ENCODE results near the gene SORCS2. TPM values are rescaled to one million over a fixed set of nuclear protein-coding genes. Genes with fewer than 3 reads are reported as not detected.

SORCS2 gene
- total RNA-seq, 1 donor from 2014 or later: 5.2 TPM

- Histone ChIP-seq H3K9me3 (ENCODE audit: low read depth) (no peaks in the 10 kb centered on the region), H3K27ac (no peak overlapping the region), H3F3A (ENCODE audit: low read depth) (peaks cover 13% of the 10 kb centered on the region), H3K36me3 (no peaks in the 10 kb centered on the region), H3K4me2 (no peak overlapping the region), H2AFZ (replicated peaks) (no peak overlapping the region), H3K79me2 (ENCODE audit: low read depth) (no peaks in the 10 kb centered on the region), H3K9ac (no peak overlapping the region), H3K4me1 (peaks cover 43% of the 10 kb centered on the region), H3K27me3 (no peaks in the 10 kb centered on the region), H4K20me1 (ENCODE audit: low read depth) (peaks cover 10% of the 10 kb centered on the region), H3K4me3 (no peak overlapping the region)
- TF ChIP-seq EZH2phosphoT487 (IDR thresholded peaks at IDR 0.05) (no peak), EZH2 (IDR thresholded peaks at IDR 0.05) (no peak), CTCF (IDR thresholded peaks at IDR 0.05) (no peak)
- Mint-ChIP-seq H3K27ac (no peak overlapping the region), H3K36me3 (no peaks in the 10 kb centered on the region), H3K9me3 (no peaks in the 10 kb centered on the region), H3K4me1 (peaks cover 53% of the 10 kb centered on the region), H3K27me3 (ENCODE audit: insufficient read depth, low read depth) (peaks cover 20% of the 10 kb centered on the region), H3K4me3 (no peak overlapping the region)
- no peak for DNase-seq (ENCODE audit: low spot score)
These were observed 337.7 kb downstream of the SORCS2 start for GRCh38 chr4:7530082-7530481.

GRCh38 chr4:7530932-7531639 is 338.7 kb downstream of the SORCS2 start:
- no peaks in the 10 kb centered on the region for H3K9me3 Mint-ChIP-seq
- no peak for TF ChIP-seq EZH2 (IDR thresholded peaks at IDR 0.05)
- TF ChIP-seq EZH2phosphoT487 (IDR thresholded peaks at IDR 0.05): no peak
- no peak for TF ChIP-seq CTCF (IDR thresholded peaks at IDR 0.05)
- H3K4me1 ChIP-seq: peaks cover 43% of the 10 kb centered on the region
- no peaks in the 10 kb centered on the region for H3K9me3 ChIP-seq (ENCODE audit: low read depth)
- H3K79me2 ChIP-seq (ENCODE audit: low read depth): no peaks in the 10 kb centered on the region
- peaks cover 10% of the 10 kb centered on the region for H4K20me1 ChIP-seq (ENCODE audit: low read depth)
- H3K4me3 Mint-ChIP-seq: no peak overlapping the region
- H3K27me3 Mint-ChIP-seq (ENCODE audit: insufficient read depth, low read depth): peaks cover 18% of the 10 kb centered on the region
- no peaks in the 10 kb centered on the region for H3K36me3 Mint-ChIP-seq
- no peak overlapping the region for H3K27ac ChIP-seq
- peaks cover 13% of the 10 kb centered on the region for H3F3A ChIP-seq (ENCODE audit: low read depth)
- H3K27ac Mint-ChIP-seq: no peak overlapping the region
- H3K4me1 Mint-ChIP-seq: peaks cover 50% of the 10 kb centered on the region
- no peak overlapping the region for H3K9ac ChIP-seq
- H2AFZ ChIP-seq (replicated peaks): no peak overlapping the region
- H3K27me3 ChIP-seq: no peaks in the 10 kb centered on the region
- no peak overlapping the region for H3K4me2 ChIP-seq
- H3K4me3 ChIP-seq: no peak overlapping the region
- no peaks in the 10 kb centered on the region for H3K36me3 ChIP-seq
- no peak for DNase-seq (ENCODE audit: low spot score)

- Histone ChIP-seq H3K27me3 (no peaks in the 10 kb centered on the region), H3K4me1 (peaks cover 40% of the 10 kb centered on the region), H3K9ac (no peak overlapping the region), H3K9me3 (ENCODE audit: low read depth) (no peaks in the 10 kb centered on the region), H2AFZ (replicated peaks) (no peak overlapping the region), H3K4me3 (no peak overlapping the region), H3K4me2 (peak overlapping the region; percentile 6), H4K20me1 (ENCODE audit: low read depth) (peaks cover 10% of the 10 kb centered on the region), H3F3A (ENCODE audit: low read depth) (peaks cover 13% of the 10 kb centered on the region), H3K79me2 (ENCODE audit: low read depth) (no peaks in the 10 kb centered on the region), H3K27ac (no peak overlapping the region), H3K36me3 (no peaks in the 10 kb centered on the region)
- H3K4me3 Mint-ChIP-seq: no peak overlapping the region
- TF ChIP-seq CTCF (IDR thresholded peaks at IDR 0.05) (no peak), EZH2 (IDR thresholded peaks at IDR 0.05) (no peak), EZH2phosphoT487 (IDR thresholded peaks at IDR 0.05) (no peak)
- peaks cover 15% of the 10 kb centered on the region for H3K27me3 Mint-ChIP-seq (ENCODE audit: insufficient read depth, low read depth)
- no peaks in the 10 kb centered on the region for H3K36me3 Mint-ChIP-seq
- no peaks in the 10 kb centered on the region for H3K9me3 Mint-ChIP-seq
- H3K27ac Mint-ChIP-seq: peak overlapping the region; percentile 74
- peaks cover 45% of the 10 kb centered on the region for H3K4me1 Mint-ChIP-seq
- DNase-seq (ENCODE audit: low spot score): peak; percentile 25
These were observed 339.3 kb downstream of the SORCS2 start for GRCh38 chr4:7531640-7531994.

Measured in neural progenitor cell (in vitro differentiated cells).